Endothelial cell of umbilical vein (primary cell): ENCODE measurements around the gene GPR146.

Experiments used
- CTCF ChIP-seq, 2 donors: IDR thresholded peaks; 1 replicate in 1 of 2; 2 replicates in 1 of 2; pipeline ENCODE4 v1.5.1; 2011; ENCODE audit warnings: low read length in 2 of 2, mild to moderate bottlenecking in 2 of 2, moderate library complexity in 2 of 2, control low read depth in 1 of 2, inconsistent platforms in 1 of 2, low read depth in 1 of 2; ENCODE audit not compliant: insufficient read depth in 1 of 2; ENCODE audit errors: extremely low read depth in 1 of 2
- MAX ChIP-seq: IDR thresholded peaks from 2 replicates; pipeline ENCODE4 v1.6.1; 2011; ENCODE audit not compliant: insufficient read depth, insufficient read length
- POLR2A ChIP-seq: IDR thresholded peaks from 2 replicates; pipeline ENCODE4 v1.6.1; 2012; ENCODE audit warnings: low read depth, mild to moderate bottlenecking, control low read depth, low read length

- TF ChIP-seq POLR2A (no peak), CTCF (IDR thresholded peaks at IDR 0.05; ENCODE audit: extremely low read depth in 1 of 2, insufficient read depth in 1 of 2, low read depth in 1 of 2, low read length in 2 of 2) (no peak), MAX (no peak)
Measured at GRCh38 chr7:1085910-1086421, 41.6 kb downstream of the GPR146 start.
